Myometrial cell (primary cell): ENCODE measurements around the gene PBX4. TPM values are rescaled to one million over a fixed set of nuclear protein-coding genes. Genes with fewer than 3 reads are reported as not detected.

ENCODE experiments used
- total RNA-seq: library from RNA; depleted of rRNA; stranded (reverse); fragments of >200 nt; gene quantifications from 2 replicates; pipeline ENCODE4 v1.2.3, GENCODE V29; 2015

The PBX4 gene, protein sequence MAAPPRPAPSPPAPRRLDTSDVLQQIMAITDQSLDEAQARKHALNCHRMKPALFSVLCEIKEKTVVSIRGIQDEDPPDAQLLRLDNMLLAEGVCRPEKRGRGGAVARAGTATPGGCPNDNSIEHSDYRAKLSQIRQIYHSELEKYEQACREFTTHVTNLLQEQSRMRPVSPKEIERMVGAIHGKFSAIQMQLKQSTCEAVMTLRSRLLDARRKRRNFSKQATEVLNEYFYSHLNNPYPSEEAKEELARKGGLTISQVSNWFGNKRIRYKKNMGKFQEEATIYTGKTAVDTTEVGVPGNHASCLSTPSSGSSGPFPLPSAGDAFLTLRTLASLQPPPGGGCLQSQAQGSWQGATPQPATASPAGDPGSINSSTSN
- 1.4 TPM in 1 of 2 replicates, not detected in the other for total RNA-seq

DNA sequence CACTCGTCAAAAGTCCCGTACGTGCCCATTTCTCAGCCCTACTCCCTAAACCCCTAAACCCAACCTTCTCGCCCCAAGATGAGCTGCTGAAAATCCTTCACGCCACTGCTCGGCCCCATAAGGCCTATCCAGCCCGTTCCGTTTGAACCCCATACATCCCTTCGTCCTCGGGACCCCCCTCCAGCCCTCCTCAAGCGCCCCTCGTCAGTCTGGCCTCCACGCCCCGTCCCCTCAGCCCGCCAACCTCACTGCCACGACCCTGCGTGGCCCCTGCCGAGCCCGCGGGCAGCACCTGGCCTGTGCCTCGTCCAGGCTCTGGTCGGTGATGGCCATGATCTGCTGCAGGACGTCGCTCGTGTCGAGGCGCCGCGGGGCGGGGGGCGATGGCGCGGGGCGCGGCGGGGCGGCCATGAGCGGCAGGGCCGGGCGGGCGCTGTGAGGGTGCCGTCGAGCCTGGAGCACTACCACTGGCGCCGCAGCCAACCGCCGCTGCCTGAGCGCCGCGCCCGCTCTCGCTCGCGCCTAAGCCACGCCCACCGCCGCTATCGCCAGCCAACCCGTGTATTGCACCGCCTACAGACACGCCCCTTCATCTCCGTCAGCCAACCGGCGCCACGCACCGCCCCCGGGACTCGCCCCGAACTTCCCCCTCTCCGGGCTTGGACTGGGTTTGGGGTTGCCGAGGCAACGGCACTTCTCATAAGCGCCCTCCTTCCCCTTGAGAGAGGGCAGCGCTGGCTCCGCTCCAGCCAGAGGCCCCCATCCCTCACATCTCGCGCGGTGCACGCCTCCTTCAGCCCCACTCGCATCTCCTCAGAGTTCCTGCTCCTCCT, at the start of gene PBX4:
PBX4 (minus strand) TSS at position 469 of the 833 bp plus-strand sequence; CDS start at position 411, 58 bp downstream.

DNA sequence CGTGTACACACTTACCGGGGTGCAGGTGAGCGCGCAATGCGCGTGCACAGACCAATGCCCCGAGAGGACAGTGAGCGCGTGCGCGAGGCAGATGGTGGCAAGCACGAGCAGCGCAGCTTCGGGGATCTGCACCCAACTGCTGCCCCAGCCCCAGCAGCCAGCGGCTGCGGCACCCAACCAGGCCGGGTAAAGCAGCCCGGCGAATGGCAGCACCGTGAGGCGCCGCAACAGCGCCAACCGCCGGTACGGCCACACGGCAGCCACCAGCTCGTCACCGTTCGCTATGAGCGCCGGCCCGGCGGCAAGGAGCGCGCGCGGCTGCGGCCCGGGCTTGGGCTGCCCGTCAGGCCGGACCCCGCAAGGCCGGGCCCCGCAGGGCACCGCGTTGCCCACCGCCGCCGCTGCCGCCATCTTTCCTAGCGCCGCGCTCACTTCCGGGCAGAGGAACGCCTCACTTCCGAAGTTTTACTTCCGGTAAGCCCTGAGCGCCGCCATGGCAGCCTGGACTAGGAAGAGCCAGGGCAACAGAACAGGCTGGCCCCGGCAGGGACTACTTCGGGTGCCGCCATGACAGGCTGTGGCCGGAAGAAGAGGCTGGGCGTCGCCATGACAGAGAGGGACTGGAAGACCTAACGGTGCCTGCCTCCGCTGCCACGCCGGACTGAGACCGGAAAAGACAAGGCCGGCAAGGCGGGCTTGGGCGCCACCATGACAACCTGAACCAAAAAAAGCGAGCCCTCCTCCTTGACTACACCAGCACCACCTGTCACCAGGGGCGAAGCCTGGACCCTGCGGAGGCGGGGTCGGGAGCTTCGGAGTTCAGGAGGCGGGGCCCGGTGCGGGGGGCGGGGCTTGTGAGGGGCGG, 45.0 kb upstream of the PBX4 start, which contains the start of gene ATP13A1:
ATP13A1 (minus strand) TSS at position 421 of the 865 bp plus-strand sequence; CDS start at position 411, 10 bp downstream.

DNA sequence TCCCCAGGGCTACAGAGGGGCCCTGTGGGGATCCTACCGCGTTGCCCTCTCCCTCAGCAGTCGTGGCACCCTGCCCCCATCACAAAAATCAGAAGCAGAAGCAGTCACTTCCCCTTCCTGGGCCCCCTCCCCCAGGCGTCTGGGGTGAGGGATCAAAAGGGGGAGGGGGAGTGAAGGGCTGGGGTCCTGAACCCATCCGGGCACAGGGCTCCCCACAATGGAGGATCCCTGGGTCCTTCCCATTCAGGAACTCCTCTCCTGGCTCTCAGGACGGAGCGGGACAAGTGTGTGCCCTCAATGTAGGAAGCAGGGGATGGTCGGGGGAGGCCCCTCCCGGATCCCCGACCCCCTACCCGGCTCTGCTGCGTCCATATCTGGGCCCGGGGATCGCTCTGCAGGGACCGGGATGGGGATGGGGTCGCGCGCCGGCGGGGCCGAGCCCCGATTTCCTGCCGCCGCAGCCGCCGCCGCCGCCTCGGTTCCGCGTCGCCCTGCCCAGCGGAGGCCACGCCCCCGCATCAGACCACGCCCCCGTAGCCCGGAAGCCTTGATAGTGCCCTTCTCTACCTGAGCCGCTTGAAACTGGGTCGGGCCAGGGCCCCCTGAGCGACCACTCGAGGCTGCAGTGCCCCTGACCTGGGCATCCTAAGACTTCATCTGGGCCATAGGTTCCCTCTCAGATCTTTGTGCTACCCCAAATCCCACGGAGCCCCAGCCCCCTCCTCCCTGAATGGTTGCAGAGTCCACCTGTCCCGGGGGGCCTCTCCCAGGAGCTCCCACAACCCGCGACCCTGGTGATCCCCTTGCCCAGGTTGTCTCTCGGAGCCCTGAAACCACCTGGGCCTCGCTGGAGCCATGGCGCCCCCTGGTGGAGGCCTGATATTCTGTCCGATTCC, 24.9 kb upstream of the PBX4 start, which contains the start of gene GMIP:
GMIP (minus strand) TSS at position 500 of the 896 bp plus-strand sequence; CDS start at position 372, 128 bp downstream.

DNA sequence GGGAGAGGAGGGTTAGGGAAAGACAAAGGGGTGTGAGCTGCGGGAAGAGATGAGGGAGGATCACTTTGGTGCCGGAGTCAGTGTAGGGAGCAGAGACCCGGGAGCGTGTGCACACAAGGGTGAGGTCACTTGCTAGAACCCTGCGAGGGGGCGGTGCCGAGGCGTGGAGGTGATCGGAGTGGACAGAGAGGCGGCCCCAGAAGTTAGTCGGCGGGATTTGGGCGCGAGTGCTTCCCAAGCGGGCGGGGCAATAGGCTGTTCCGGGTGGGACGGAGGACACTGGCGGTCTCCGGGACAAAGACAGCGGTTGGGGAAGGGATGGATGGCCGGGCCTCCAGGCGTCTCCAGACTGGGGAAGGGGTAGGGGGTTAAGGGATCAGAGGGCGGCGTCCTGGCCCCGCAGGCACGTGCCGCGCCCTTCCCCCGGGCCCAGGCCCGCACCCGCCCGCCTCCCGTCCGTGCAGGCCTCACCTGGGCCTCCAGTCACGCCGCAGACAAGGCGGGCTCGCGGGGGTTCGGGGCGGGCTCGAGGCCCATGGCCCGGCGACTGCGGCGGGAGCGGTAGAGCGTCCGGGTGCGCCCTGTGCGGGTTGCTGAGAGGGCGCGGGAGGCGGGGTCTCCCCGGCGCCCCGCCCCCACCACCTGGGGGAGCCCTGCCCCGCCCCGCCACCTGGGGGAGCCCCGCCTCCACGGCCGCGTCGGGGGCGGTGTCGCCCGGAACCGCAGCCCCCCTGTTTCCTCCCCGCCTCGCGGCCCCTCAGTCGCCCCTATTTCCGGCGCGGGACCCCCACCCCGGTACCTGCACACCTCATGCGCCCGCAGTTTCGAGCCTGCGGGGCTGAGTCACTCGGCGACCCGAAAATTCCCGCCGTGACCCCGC, 9.4 kb upstream of the PBX4 start, which contains the start of gene LPAR2:
LPAR2 (minus strand) TSS at position 600 of the 880 bp plus-strand sequence. CDS start 945 bp downstream, outside the sequence.

DNA sequence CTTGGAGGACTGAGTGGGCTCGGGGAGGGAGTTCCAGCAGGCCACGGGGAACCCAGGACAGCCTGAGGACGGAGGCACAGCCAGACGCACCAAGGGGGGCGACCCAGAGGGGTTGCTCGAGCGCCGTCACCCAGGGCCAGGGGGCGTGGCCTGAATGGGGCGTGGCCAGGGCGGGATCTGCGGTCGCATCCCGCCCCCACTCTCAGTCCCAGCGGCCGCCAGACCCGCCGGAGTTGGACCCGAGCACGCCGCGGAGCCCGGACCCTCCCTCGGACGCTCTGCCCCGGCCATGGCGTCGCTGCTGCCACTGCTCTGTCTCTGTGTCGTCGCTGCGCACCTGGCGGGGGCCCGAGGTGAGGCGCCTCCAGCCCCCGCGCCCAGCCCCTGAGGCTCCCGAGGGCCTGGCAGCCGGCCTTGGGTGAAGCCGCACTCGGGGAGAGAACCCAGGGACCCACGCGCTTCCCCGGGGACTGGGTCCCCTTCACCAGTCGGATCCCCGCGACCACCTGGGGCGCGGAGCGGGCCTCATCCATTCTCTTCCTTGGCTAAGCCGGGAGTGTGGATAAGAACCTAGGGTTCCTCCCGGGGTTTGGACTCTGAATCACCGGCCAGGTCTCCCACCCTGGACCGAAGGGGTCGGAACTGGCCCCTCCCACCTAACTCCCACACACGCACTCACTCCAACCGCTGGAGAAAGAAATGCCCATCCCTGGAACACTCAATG, 80.3 kb downstream of the PBX4 start, which contains the start of gene CILP2:
CILP2 (plus strand) TSS at position 205 of the 724 bp plus-strand sequence; CDS start at position 290, 85 bp downstream.

DNA sequence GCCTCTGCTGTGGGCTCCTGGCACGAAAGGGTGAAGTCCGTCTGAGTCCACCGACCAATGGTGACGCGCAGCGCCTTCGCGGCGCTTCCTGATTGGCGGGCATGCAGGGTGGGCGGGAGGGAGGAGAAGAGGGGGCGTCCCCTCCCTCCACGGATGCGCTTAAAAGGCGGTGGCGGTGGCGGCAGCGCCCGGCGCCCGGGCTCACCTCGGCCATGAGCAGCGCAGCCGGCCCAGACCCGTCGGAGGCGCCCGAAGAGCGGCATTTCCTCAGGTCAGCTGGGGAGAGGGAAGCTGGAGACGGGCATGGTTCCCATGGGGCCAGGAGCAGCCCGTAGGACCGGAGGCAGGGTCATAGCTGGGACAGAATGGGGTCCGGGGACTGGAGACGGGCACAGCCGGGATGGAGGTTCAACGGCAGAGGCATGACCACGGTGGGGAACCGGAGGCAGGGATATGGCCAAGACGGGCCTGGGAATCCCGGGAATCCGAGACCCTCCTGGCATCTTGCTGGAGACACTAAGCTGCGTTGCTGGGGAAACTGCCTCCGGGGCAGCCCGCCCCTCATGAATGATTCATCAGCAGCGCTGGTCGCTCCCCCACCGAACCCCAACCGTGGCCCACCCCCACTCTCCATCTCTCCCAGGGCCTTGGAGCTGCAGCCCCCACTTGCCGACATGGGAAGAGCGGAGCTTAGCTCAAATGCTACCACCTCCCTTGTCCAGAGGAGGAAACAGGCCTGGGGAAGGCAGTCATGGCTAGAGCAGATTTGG, 89.6 kb downstream of the PBX4 start, which contains the start of gene YJEFN3:
YJEFN3 (plus strand) TSS at position 191 of the 770 bp plus-strand sequence; CDS start at position 213, 22 bp downstream.

DNA sequence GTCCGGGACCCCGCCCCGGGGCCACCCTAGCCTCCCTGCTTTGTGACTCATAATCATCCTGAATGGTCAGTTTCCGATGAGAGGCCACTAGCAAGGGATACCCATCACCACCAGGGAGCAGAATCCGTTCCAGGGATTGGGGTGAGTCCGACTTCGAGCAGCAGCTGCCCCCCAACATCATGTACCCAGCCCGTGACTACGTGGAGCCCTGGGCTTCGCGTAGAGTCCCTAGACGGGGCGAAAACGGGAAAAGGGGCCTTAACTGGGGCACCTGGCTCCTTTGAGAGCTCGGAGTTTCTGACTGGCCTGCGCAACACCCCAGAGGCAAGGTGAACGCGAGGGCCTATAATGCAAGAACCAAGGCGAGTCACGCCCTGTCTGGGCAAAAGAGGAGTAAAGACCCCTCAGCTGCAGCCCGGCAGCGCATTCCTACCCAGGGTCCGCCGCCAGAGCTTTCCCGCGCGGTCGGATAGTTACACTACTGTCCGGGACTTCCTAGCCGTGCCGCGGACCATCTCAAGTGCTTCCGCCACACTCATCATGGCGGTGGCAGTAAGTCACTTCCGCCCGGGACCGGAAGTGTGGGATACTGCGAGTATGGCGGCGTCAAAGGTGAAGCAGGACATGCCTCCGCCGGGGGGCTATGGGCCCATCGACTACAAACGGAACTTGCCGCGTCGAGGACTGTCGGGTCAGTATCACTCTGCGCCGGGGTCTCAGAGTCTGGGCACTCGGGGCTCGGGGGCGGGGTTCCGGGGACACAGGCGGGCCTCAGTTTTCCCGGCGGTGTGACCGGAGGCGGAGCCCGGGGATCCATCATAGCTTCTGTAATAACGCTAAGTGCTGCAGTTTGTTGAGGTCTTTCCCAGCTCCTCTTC, 102.6 kb downstream of the PBX4 start, which contains the start of gene NDUFA13:
NDUFA13 (plus strand) TSS at position 584 of the 878 bp plus-strand sequence; CDS start at position 598, 14 bp downstream.

DNA sequence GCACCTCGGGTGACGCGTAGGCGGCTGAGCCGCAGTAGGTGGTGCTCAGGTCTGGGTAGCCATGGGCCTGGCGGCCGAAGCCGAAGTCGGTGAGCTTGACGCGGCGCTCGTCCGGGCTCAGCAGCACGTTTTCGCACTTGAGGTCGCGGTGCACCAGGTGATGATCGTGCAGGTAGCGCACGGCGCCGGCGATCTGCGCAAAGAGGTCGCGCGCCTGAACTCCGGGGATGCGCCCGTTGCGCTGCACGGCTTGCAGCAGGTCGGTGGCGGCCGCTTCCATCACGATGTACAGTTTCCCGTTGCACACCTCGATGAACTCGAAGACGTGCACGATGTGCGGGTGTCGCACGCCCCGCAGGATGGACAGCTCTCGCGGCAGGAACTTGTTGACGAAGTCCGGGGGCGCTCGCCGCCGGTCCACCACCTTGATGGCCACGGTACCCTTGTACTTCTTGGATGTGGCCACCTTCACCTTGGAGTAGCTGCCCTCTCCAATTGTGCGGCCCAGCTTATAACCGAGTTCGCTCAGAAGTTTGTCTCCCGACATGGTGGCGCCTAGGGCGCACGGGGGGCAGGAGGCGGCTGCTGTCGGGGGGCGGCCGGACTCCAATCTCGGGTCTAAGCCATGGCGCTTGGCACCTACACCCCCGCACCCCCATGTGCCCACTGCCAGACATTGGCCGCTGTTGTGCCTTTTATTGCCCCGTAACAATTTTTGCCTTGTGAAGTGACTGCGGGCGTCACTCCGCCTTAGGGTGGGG, 103.4 kb downstream of the PBX4 start, which contains the start of gene TSSK6:
TSSK6 (minus strand) TSS at position 668 of the 761 bp plus-strand sequence; CDS start at position 547, 121 bp downstream.

Other genes with a start within 250 kb of the PBX4 start
- 47.9 and 51.9 TPM in 2 replicates for gene GATAD2A, start 213.0 kb downstream of the PBX4 start, total RNA-seq
- 0.35 and 0.86 TPM in 2 replicates for gene TSSK6, start 103.1 kb downstream of the PBX4 start, total RNA-seq
- gene NDUFA13, start 102.5 kb downstream of the PBX4 start, total RNA-seq: 17.5 and 174 TPM in 2 replicates
- gene YJEFN3, start 89.8 kb downstream of the PBX4 start, total RNA-seq: 0.58 and 3.2 TPM in 2 replicates
- 0.89 and 2.0 TPM in 2 replicates for gene CILP2, start 80.4 kb downstream of the PBX4 start, total RNA-seq
- gene LPAR2, start 9.5 kb upstream of the PBX4 start, total RNA-seq: 2.3 and 2.7 TPM in 2 replicates
- gene GMIP, start 25.0 kb upstream of the PBX4 start, total RNA-seq: 25.7 and 46.7 TPM in 2 replicates
- 41.8 and 124 TPM in 2 replicates for gene ATP13A1, start 45.0 kb upstream of the PBX4 start, total RNA-seq
- gene ZNF101, start 50.2 kb upstream of the PBX4 start, total RNA-seq: 2.8 and 3.2 TPM in 2 replicates
- gene ZNF14, start 114.4 kb upstream of the PBX4 start, total RNA-seq: 3.4 and 4.0 TPM in 2 replicates
- 16.4 and 17.9 TPM in 2 replicates for gene ZNF506, start 203.1 kb upstream of the PBX4 start, total RNA-seq
- gene ZNF253, start 247.2 kb upstream of the PBX4 start, total RNA-seq: 1.8 and 2.3 TPM in 2 replicates